SK-N-SH (cell line): ENCODE measurements around the gene CCDC102A. TPM values are rescaled to one million over a fixed set of nuclear protein-coding genes. Genes with fewer than 3 reads are reported as not detected.

Source experiments
- CTCF ChIA-PET: fragments of 300-600, 350-600 bp; formaldehyde crosslinking; extraction: SDS; loops from one replicate; lab custom pipeline; 2021; lab: Yijun Ruan, JAX
- POLR2A ChIA-PET: fragments of 350-600 bp; sonication (Branson Sonifier 250); formaldehyde crosslinking; extraction: SDS; loops from one replicate; lab custom pipeline; 2020; ENCODE audit warnings: antibody characterized with exemption, inconsistent platforms; lab: Yijun Ruan, JAX
- DNase-seq: peaks from one replicate; pipeline ENCODE4 v3.0.0; 2012
- H2AFZ ChIP-seq: fragments of 200-600 bp; sonication (generic); 2 replicates; pipeline ENCODE4 v1.8.1; 2016; ENCODE audit warnings: antibody characterized with exemption, mild to moderate bottlenecking, low read depth
- H3F3A ChIP-seq: fragments of 200-600 bp; sonication (generic); replicated peaks from 2 replicates; pipeline ENCODE3; 2016; ENCODE audit warnings: antibody characterized with exemption, mild to moderate bottlenecking; ENCODE audit not compliant: insufficient read depth
- H3K27ac ChIP-seq, 2 experiments: fragments of 200-500 bp in 1 of 2; fragments of 200-600 bp in 1 of 2; sonication (Bioruptor generic) in 1 of 2; sonication (generic), shearing (Covaris generic) in 1 of 2; 2 replicates each; pipeline versions ENCODE4 v1.5.1 to v1.6.1; 2014 to 2016; ENCODE audit warnings: low read depth in 2 of 2, inconsistent platforms in 1 of 2, low read length in 1 of 2, mild to moderate bottlenecking in 1 of 2, mixed read lengths in 1 of 2
- H3K27me3 ChIP-seq: fragments of 200-600 bp; sonication (generic), shearing (Covaris generic); 2 replicates; pipeline ENCODE4 v1.6.1; 2016; ENCODE audit warnings: mixed run types; ENCODE audit not compliant: insufficient read depth
- H3K36me3 ChIP-seq, 2 experiments: fragments of 200-500 bp in 1 of 2; fragments of 200-600 bp in 1 of 2; sonication (Bioruptor generic) in 1 of 2; sonication (generic) in 1 of 2; replicated peaks in 1 of 2; 2 replicates each; pipeline versions ENCODE3 to v1.5.1; 2014 to 2016; ENCODE audit warnings: low read length in 1 of 2, mild to moderate bottlenecking in 1 of 2; ENCODE audit not compliant: insufficient read depth in 2 of 2, control insufficient read depth in 1 of 2
- H3K4me1 ChIP-seq, 2 experiments: fragments of 200-500 bp in 1 of 2; fragments of 200-600 bp in 1 of 2; sonication (Bioruptor generic) in 1 of 2; sonication (generic), shearing (Covaris generic) in 1 of 2; 2 replicates each; pipeline versions ENCODE4 v1.5.1 to v1.6.1; 2014 to 2016; ENCODE audit warnings: low read depth in 1 of 2, low read length in 1 of 2, mixed run types in 1 of 2; ENCODE audit not compliant: insufficient read depth in 2 of 2, control insufficient read depth in 1 of 2
- H3K4me2 ChIP-seq: fragments of 200-600 bp; sonication (generic), shearing (Covaris generic); 2 replicates; pipeline ENCODE4 v1.6.1; 2017; ENCODE audit warnings: mixed run types
- H3K4me3 ChIP-seq, 2 experiments: fragments of 200-500 bp in 1 of 2; fragments of 200-600 bp in 1 of 2; sonication (Bioruptor generic) in 1 of 2; sonication (generic), shearing (Covaris generic) in 1 of 2; 2 replicates each; pipeline versions ENCODE4 v1.5.1 to v1.8.1; 2014 to 2016; ENCODE audit warnings: low read depth in 2 of 2, inconsistent platforms in 1 of 2, low read length in 1 of 2, mild to moderate bottlenecking in 1 of 2, mixed read lengths in 1 of 2, moderate library complexity in 1 of 2
- H3K79me2 ChIP-seq: fragments of 200-600 bp; sonication (generic); 2 replicates; pipeline ENCODE4 v1.8.1; 2017; ENCODE audit warnings: mild to moderate bottlenecking; ENCODE audit not compliant: insufficient read depth
- H3K9ac ChIP-seq: fragments of 200-600 bp; sonication (generic); 2 replicates; pipeline ENCODE4 v1.6.1; 2017; ENCODE audit warnings: mixed run types
- H3K9me2 ChIP-seq: fragments of 200-600 bp; sonication (generic); 2 replicates; pipeline ENCODE4 v1.6.1; 2017; ENCODE audit warnings: mixed run types
- H3K9me3 ChIP-seq: fragments of 200-600 bp; sonication (generic); 2 replicates; pipeline ENCODE4 v1.6.1; 2017; ENCODE audit warnings: mixed run types, mild to moderate bottlenecking, moderate library complexity
- H4K20me1 ChIP-seq: fragments of 200-600 bp; sonication (generic); 2 replicates; pipeline ENCODE4 v1.6.1; 2017; ENCODE audit warnings: mild to moderate bottlenecking, mixed run types; ENCODE audit not compliant: insufficient read depth
- ELF1 ChIP-seq: IDR thresholded peaks from 2 replicates; pipeline ENCODE4 v1.4.0; 2012
- FOXJ3 ChIP-seq: sonication (generic); formaldehyde crosslinking; IDR thresholded peaks from 2 replicates; pipeline ENCODE4 v1.5.1; 2020; ENCODE audit warnings: mild to moderate bottlenecking, missing genetic modification reagents
- GABPA ChIP-seq: IDR thresholded peaks from 2 replicates; pipeline ENCODE4 v1.4.0; 2012; ENCODE audit warnings: low read depth, mild to moderate bottlenecking
- GATA2 ChIP-seq: sonication (generic); formaldehyde crosslinking; IDR thresholded peaks from 2 replicates; pipeline ENCODE4 v1.5.0; 2020; ENCODE audit warnings: mild to moderate bottlenecking, missing genetic modification reagents
- IRF3 ChIP-seq: fragments of 150-350 bp; IDR thresholded peaks from 2 replicates; pipeline ENCODE4 v1.6.1; 2016; ENCODE audit warnings: mild to moderate bottlenecking, low read depth, low read length
- MXI1 ChIP-seq: IDR thresholded peaks from 2 replicates; pipeline ENCODE4 v1.6.1; 2012; ENCODE audit warnings: mild to moderate bottlenecking, low read depth, low read length, improper control_type of control experiment
- NFIC ChIP-seq: IDR thresholded peaks from 2 replicates; pipeline ENCODE4 v1.4.0; 2012; ENCODE audit warnings: borderline replicate concordance
- PBX3 ChIP-seq: IDR thresholded peaks from 2 replicates; pipeline ENCODE4; 2012
- POLR2AphosphoS5 ChIP-seq: IDR thresholded peaks from 2 replicates; pipeline ENCODE4 v1.6.1; 2012; ENCODE audit warnings: low read depth, low read length
- RAD21 ChIP-seq: IDR thresholded peaks from 2 replicates; pipeline ENCODE4 v1.6.1; 2012; ENCODE audit warnings: mild to moderate bottlenecking, low read length
- RFX5 ChIP-seq: IDR thresholded peaks from 2 replicates; pipeline ENCODE4 v1.6.1; 2012; ENCODE audit warnings: mild to moderate bottlenecking, improper control_type of control experiment, low read length
- USF2 ChIP-seq: fragments of 150-350 bp; IDR thresholded peaks from 2 replicates; pipeline ENCODE4 v1.6.1; 2017; ENCODE audit warnings: antibody characterized with exemption, low read length, low read depth, borderline replicate concordance
- YY1 ChIP-seq: IDR thresholded peaks from 2 replicates; pipeline ENCODE4 v1.4.0; 2012; ENCODE audit warnings: low read depth, mild to moderate bottlenecking
- WGBS: methylation state at CpG from one replicate; pipeline ENCODE4 v1.1.6; 2017; ENCODE audit warnings: low lambda C conversion rate; 5-methylcytosine and 5-hydroxymethylcytosine counted together
- polyA plus RNA-seq, 3 experiments: library from polyadenylated mRNA; depleted of rRNA; stranded (reverse); fragments of >200 nt; gene quantifications; 2 replicates each; pipeline ENCODE4 v1.2.3, GENCODE V29; 2012
- TF ChIP-seq, protein P1 (sequence below): IDR thresholded peaks from 2 replicates; pipeline ENCODE4 v1.6.1; 2012; ENCODE audit warnings: mild to moderate bottlenecking, low read depth, low read length, moderate library complexity

CCDC102A gene
- polyA plus RNA-seq, 1 of the 3 experiments (the other 2 are of a cell fraction), result 26.2 TPM

DNA sequence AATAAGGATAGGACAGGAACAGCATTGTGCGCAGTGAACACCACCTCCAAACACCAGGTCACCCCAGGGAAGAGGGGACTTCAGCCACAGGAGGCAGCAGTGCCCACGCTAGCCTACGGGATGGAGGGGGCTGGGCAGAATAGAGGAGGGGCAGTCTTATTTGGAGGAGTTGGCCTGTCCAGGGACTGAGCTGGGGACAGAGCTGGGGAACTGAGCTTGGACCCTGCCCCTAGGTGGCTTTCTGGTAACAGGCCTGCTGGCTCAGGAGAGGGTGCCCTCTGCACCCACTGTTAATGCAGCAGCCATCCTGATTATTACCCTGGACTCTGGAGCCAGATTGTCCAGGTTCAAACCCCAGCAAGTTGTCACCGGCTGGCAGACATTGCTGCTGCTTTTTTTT is 9.3 kb downstream of the CCDC102A start:
- Histone ChIP-seq H3K4me2 (no peak overlapping the region), H3K4me3 (no peak overlapping the region), H3K9me2 (no peaks in the 10 kb centered on the region), H3K9ac (no peak overlapping the region), H3K9me3 (no peaks in the 10 kb centered on the region), H3K27me3 (no peaks in the 10 kb centered on the region), H3K79me2 (no peaks in the 10 kb centered on the region), H2AFZ (no peak overlapping the region), H3K27ac (no peak overlapping the region), H3F3A (no peaks in the 10 kb centered on the region), H3K4me1 (peaks cover 2 to 16% of the 10 kb centered on the region in 2 experiments; a peak in 3 of 4 replicates), H4K20me1 (no peaks in the 10 kb centered on the region), H3K36me3 (peaks cover 5 to 7% of the 10 kb centered on the region in 2 experiments)
- POLR2A ChIA-PET, result no interaction called here
- TF ChIP-seq USF2, result no peak
- no peak for TF ChIP-seq RAD21
- no peak for TF ChIP-seq MXI1
- DNase-seq, result peak; percentile 63
- WGBS, result 98% methylated on average over 4 of the region's 4 CpGs
- CTCF ChIA-PET, result interaction anchor here (0.7 to 23.0 kb wide), 2 partner anchors 17 to 105 kb away, joined by 3 to 426 read pairs; no protein-coding TSS in a partner anchor

GRCh38 chr16:57526498-57526897 is 9.9 kb downstream of the CCDC102A start:
- WGBS, result 93% methylated on average over 6 of the region's 6 CpGs
- Histone ChIP-seq H2AFZ (no peak overlapping the region), H3K27ac (no peak overlapping the region), H3F3A (no peaks in the 10 kb centered on the region), H3K4me3 (no peak overlapping the region), H4K20me1 (no peaks in the 10 kb centered on the region), H3K4me1 (peaks cover 2 to 16% of the 10 kb centered on the region in 2 experiments; a peak in 3 of 4 replicates), H3K36me3 (peaks cover 5 to 7% of the 10 kb centered on the region in 2 experiments), H3K27me3 (no peaks in the 10 kb centered on the region), H3K9me3 (no peaks in the 10 kb centered on the region), H3K79me2 (no peaks in the 10 kb centered on the region), H3K4me2 (no peak overlapping the region), H3K9ac (no peak overlapping the region), H3K9me2 (no peaks in the 10 kb centered on the region)
- ChIA-PET CTCF (interaction anchor here (0.6 to 23.0 kb wide), 8 partner anchors 9 to 227 kb away, joined by 3 to 426 read pairs (median 4); partner anchors contain the start of gene POLR2C), POLR2A (no interaction called here)
- no peak for DNase-seq
- TF ChIP-seq RFX5 (no peak), IRF3 (no peak), USF2 (no peak), NFIC (no peak), YY1 (no peak), ELF1 (no peak), MXI1 (no peak), FOXJ3 (CRISPR knock-in tag) (no peak), GABPA (no peak), POLR2AphosphoS5 (no peak), PBX3 (no peak), GATA2 (CRISPR knock-in tag) (no peak)
- TF ChIP-seq, protein P1, sequence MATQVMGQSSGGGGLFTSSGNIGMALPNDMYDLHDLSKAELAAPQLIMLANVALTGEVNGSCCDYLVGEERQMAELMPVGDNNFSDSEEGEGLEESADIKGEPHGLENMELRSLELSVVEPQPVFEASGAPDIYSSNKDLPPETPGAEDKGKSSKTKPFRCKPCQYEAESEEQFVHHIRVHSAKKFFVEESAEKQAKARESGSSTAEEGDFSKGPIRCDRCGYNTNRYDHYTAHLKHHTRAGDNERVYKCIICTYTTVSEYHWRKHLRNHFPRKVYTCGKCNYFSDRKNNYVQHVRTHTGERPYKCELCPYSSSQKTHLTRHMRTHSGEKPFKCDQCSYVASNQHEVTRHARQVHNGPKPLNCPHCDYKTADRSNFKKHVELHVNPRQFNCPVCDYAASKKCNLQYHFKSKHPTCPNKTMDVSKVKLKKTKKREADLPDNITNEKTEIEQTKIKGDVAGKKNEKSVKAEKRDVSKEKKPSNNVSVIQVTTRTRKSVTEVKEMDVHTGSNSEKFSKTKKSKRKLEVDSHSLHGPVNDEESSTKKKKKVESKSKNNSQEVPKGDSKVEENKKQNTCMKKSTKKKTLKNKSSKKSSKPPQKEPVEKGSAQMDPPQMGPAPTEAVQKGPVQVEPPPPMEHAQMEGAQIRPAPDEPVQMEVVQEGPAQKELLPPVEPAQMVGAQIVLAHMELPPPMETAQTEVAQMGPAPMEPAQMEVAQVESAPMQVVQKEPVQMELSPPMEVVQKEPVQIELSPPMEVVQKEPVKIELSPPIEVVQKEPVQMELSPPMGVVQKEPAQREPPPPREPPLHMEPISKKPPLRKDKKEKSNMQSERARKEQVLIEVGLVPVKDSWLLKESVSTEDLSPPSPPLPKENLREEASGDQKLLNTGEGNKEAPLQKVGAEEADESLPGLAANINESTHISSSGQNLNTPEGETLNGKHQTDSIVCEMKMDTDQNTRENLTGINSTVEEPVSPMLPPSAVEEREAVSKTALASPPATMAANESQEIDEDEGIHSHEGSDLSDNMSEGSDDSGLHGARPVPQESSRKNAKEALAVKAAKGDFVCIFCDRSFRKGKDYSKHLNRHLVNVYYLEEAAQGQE, result no peak
